Stimulated activated CD8-positive, alpha-beta memory T cell treated with anti-CD3 and anti-CD28 coated beads, Interleukin-4, amount 100 ng/mL, for 48 hours (primary cell): ENCODE data around the gene BCKDK.
A peak's percentile ranks its signal among the peaks of the same experiment; 100 is the strongest.

ENCODE experiments used
- DNase-seq: peaks from one replicate; pipeline ENCODE4 v3.0.0-alpha.2; 2020

Gene BCKDK

GRCh38 chr16:31108035-31108793, at the start of gene BCKDK:
TSS of gene BCKDK (plus strand) at chr16:31108386. CDS start at chr16:31109224, 838 bp downstream.
- peak; percentile 89 for DNase-seq

- no peak for DNase-seq
These were observed 46.9 kb upstream of the BCKDK start for GRCh38 chr16:31061126-31061812.

GRCh38 chr16:31061813-31062440, 46.3 kb upstream of the BCKDK start:
- DNase-seq, result no peak

- no peak for DNase-seq
These were observed 44.7 kb upstream of the BCKDK start for GRCh38 chr16:31063495-31063842.

- DNase-seq, result no peak
These were observed 44.2 kb upstream of the BCKDK start for GRCh38 chr16:31063843-31064611.

GRCh38 chr16:31064882-31065461, 43.2 kb upstream of the BCKDK start:
- no peak for DNase-seq

GRCh38 chr16:31067342-31067741, 40.8 kb upstream of the BCKDK start:
- DNase-seq, result no peak

GRCh38 chr16:31071861-31072260, 36.3 kb upstream of the BCKDK start:
- DNase-seq, result no peak

GRCh38 chr16:31072540-31073141, 35.5 kb upstream of the BCKDK start:
- peak; percentile 57 for DNase-seq

GRCh38 chr16:31073142-31073969, 34.8 kb upstream of the BCKDK start:
- DNase-seq, result peak; percentile 94

- DNase-seq, result peak; percentile 98
These were observed 34.0 kb upstream of the BCKDK start, which contains the start of the genes ZNF646 and ZNF668 for GRCh38 chr16:31073970-31074813. TSS of gene ZNF646 (plus strand) at chr16:31074422. CDS start at chr16:31076325, 1,903 bp downstream. TSS of gene ZNF668 (minus strand) at chr16:31074240. CDS start at chr16:31064459, 9,781 bp downstream.

- DNase-seq, result no peak
These were observed 33.4 kb upstream of the BCKDK start for GRCh38 chr16:31074814-31075183.

- no peak for DNase-seq
These were observed 31.9 kb upstream of the BCKDK start for GRCh38 chr16:31076319-31076718.

GRCh38 chr16:31077024-31077423, 31.2 kb upstream of the BCKDK start:
- no peak for DNase-seq

- no peak for DNase-seq
These were observed 30.4 kb upstream of the BCKDK start for GRCh38 chr16:31077592-31078396.

- DNase-seq, result no peak
These were observed 29.4 kb upstream of the BCKDK start for GRCh38 chr16:31078597-31079341.

- no peak for DNase-seq
These were observed 28.7 kb upstream of the BCKDK start for GRCh38 chr16:31079342-31079944.

GRCh38 chr16:31080035-31080629, 28.1 kb upstream of the BCKDK start:
- no peak for DNase-seq
